Peyer's patch (tissue), 4 donors: ENCODE results near the gene GLCCI1.

Experiments
- CTCF ChIP-seq, 6 experiments: fragments of 450-650 bp in 4 of 6; fragments of 200-600 bp in 2 of 6; sonication (generic) in 1 of 6; IDR thresholded peaks; one replicate each; pipeline ENCODE4 v1.5.1; 2017 to 2019; ENCODE audit warnings: antibody characterized with exemption in 6 of 6, mild to moderate bottlenecking in 3 of 6, moderate library complexity in 1 of 6
- POLR2A ChIP-seq, 2 donors: fragments of 450-650 bp; IDR thresholded peaks; one replicate each; pipeline ENCODE4 v1.5.1; 2017; ENCODE audit warnings: antibody characterized with exemption in 2 of 2, mild to moderate bottlenecking in 2 of 2, moderate library complexity in 2 of 2

GRCh38 chr7:8056439-8056838 lies 87.8 kb downstream of the GLCCI1 start:
- no peak for TF ChIP-seq CTCF (IDR thresholded peaks at IDR 0.05)
- TF ChIP-seq POLR2A (IDR thresholded peaks at IDR 0.05), result no peak
